GM19025 (cell line): Measurements from ENCODE around the gene MYBPH.

Source experiments
- ATAC-seq: cut with Tn5 transposase; IDR thresholded peaks from one replicate; pipeline ENCODE4 v1.9.1; 2021; ENCODE audit warnings: mild to moderate bottlenecking, low read depth, moderate library complexity; ENCODE audit not compliant: unreplicated experiment

Gene MYBPH

DNA sequence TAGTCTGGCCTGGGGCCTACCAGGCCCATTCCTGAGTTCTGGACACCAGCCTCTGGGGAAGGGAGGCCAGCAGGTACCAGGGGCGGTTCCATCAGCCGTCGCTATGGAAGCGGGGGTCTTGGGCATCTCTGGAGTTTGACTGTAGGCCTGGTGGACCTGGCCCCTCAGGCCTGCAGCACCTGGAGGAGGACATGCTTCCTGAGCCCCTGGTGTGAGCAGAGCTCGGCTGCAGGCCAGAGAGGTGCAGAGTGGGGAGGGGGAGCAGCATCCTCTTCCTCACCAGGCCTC lies 7.8 kb downstream of the MYBPH start:
- ATAC-seq = no peak

DNA sequence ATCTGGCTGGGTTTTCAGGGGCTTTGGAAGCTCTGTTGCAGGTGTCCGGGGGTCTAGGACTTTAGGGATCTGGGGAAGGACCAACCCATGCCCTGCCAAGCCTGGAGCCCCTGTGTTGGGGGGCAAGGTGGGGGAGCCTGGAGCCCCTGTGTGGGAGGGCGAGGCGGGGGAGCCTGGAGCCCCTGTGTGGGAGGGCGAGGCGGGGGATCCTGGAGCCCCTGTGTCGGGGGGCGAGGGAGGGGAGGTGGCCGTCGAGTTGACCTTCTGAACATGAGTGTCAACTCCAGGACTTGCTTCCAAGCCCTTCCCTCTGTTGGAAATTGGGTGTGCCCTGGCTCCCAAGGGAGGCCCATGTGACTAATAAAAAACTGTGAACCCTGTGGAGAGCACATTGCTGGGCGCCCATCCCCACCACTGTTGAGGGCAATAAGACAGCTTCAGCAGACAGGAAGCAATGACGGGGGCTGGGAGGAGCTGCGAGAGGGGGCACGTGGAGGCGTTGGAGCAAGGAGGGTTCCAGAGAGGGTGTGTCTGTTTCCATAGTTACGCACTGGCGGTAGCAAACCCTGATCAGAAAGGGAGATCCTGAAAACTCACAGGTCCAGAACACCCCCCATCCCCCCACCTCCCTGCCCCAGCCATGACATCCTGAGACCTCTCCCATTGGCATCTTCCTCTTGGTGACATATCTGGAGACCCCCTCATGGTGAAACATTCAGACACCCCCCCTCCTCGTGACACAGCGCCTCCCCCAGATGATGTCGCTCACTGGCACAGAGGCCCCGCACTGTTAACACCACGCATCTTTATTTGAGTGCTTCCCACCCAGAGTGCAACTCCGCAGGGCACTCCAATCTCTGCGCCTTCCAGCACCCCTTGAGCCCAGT lies 8.4 kb downstream of the MYBPH start:
- no peak for ATAC-seq

DNA sequence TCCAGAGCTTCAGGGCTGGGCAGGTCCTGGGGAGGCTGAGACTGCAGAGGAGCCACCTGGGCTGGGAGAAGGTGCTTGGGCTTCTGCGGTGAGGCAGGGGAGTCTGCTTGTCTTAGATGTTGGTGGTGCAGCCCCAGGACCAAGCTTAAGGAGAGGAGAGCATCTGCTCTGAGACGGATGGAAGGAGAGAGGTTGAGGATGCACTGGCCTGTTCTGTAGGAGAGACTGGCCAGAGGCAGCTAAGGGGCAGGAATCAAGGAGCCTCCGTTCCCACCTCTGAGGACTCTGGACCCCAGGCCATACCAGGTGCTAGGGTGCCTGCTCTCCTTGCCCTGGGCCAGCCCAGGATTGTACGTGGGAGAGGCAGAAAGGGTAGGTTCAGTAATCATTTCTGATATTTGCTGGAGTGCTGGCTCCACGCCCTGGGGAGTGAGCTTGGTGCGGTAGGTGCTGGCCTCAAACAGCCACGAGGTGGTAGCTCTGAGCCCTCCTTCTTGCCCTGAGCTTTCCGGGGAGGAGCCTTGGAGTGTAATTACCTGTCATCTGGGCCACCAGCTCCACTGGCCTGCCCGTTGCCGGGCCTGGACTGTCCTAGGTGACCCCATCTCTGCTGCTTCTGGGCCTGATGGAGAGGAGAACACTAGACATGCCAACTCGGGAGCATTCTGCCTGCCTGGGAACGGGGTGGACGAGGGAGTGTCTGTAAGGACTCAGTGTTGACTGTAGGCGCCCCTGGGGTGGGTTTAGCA lies 9.3 kb downstream of the MYBPH start:
- ATAC-seq = no peak

DNA sequence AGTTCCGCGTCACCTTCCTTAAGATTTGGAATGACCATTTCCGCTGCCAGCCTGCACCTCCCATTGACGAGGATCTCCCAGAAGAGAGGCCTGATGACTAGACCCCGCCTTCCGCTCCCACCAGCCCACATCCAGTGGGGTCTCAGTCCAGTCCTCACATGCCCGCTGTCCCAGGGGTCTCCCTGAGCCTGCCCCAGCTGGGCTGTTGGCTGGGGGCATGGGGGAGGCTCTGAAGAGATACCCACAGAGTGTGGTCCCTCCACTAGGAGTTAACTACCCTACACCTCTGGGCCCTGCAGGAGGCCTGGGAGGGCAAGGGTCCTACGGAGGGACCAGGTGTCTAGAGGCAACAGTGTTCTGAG lies 9.8 kb downstream of the MYBPH start:
- ATAC-seq = no peak

DNA sequence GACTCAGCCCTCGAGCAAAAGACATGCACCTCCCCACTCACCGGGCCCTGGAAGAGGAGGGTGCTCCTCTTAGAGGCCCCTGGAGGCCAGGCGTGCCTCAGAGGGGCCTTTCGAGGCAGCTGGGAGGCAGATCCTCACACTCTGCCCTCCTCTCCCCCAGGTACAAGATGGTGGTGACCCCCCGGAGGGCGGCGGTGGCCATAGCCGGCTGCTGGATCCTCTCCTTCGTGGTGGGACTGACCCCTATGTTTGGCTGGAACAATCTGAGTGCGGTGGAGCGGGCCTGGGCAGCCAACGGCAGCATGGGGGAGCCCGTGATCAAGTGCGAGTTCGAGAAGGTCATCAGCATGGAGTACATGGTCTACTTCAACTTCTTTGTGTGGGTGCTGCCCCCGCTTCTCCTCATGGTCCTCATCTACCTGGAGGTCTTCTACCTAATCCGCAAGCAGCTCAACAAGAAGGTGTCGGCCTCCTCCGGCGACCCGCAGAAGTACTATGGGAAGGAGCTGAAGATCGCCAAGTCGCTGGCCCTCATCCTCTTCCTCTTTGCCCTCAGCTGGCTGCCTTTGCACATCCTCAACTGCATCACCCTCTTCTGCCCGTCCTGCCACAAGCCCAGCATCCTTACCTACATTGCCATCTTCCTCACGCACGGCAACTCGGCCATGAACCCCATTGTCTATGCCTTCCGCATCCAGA lies 10.4 kb downstream of the MYBPH start:
- no peak for ATAC-seq

DNA sequence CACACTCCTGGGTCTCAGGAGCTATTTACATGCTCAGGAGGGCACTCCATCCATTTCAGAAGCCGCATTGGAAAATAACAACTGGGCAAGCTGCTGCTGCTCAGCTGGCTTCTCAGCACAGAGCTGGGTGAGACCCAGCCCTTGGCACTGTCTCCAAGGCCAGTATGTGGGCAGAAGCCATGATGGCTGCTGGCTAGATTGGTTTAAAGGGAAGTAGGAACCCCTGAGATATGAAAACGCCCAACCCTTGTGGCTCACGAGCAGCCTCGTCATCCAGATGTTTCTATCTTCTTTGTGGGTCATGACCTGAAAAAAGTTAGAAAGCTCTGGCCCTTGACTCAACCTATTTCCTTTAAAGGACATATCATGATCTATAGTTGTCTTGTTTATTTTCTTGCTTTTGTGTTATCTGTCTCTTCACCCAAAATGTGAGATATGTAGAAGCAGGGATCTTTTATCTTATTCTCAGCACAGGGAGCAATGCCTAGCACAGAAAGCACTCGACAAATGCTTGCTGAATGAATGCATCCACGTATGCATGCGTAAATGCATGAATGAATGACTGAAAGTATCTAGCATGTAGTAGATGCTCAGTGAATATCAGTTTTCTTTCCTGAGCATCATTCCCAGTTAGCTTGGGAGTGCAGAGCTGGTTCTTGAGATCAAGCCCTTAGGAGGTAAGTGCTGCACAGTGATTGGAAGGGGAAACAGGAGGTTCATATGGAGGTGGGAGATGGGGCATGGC lies 11.6 kb downstream of the MYBPH start:
- ATAC-seq = no peak

DNA sequence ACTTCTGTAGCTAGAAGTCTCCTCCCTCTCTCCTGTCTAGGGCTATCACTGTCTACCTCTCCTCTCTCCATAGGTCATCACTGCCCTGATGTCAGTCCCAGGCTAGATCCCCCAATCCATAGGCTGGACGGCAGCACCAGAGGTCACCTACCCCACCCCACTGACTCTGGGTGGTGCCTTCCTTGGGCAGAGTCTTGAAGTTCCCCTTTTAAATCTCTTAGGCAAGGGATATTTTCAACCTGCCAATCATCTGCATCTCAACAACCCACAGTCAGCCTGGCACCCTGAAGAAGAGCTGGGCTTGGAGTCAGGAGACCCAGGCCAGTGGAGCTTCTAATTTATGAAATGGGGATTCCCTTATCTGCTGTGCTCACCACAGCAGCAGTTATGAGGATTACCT lies 13.2 kb downstream of the MYBPH start:
- ATAC-seq = no peak

DNA sequence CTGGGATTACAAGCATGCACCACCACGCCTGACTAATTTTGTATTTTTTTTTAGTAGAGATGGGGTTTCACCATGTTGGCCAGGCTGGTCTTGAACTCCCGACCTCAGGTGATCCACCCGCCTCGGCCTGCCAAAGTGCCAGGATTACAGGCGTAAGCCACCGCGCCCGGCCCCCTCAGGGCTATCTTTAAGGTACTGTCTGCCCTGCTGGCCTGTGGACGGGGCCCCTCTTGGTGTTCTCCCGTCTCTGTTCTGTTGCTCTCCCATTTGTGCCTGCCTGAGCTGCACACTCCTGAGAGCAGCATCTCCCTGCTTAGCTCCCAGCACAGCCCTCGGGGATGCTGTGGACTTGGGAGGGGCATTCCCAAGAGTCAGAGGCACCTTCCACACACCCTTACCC lies 13.9 kb downstream of the MYBPH start:
- no peak for ATAC-seq

DNA sequence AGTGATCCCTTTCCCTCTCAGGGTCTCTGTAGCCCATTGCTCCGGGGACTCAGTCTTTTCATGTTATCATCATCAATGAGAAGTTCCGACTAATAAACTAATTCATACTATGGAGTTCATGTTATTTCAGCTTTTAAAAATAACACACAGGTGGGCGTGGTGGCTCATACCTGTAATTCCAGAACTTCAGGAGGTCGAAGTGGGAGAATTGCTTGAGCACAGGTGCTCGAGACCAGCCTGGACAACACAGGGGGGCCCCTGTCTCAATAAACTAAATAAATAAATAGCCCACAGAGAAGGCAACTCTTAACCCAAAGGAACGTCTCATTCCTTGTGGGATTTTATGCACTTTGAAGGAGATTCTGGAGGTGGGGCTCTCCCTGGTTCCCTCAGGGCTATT lies 14.5 kb downstream of the MYBPH start:
- no peak for ATAC-seq

DNA sequence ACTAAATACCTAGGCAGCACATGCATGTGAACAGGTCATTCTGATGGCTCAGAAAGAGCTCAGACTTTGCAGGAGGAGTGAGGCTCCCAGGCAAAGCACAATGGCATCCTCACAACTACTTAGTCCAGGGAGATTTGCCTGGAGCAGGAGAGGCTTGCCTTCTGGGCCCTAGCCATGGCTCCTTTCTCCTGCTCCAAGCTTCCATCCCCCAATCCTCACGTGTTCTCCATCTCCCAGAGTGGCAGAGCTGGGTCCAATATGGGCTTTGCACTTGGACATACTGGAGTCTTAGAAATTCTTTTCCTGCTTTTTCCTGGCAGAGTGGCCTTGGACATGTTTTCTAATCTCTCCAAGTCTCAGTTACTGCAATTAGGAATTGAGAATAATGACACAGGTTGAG lies 15.8 kb downstream of the MYBPH start:
- no peak for ATAC-seq

DNA sequence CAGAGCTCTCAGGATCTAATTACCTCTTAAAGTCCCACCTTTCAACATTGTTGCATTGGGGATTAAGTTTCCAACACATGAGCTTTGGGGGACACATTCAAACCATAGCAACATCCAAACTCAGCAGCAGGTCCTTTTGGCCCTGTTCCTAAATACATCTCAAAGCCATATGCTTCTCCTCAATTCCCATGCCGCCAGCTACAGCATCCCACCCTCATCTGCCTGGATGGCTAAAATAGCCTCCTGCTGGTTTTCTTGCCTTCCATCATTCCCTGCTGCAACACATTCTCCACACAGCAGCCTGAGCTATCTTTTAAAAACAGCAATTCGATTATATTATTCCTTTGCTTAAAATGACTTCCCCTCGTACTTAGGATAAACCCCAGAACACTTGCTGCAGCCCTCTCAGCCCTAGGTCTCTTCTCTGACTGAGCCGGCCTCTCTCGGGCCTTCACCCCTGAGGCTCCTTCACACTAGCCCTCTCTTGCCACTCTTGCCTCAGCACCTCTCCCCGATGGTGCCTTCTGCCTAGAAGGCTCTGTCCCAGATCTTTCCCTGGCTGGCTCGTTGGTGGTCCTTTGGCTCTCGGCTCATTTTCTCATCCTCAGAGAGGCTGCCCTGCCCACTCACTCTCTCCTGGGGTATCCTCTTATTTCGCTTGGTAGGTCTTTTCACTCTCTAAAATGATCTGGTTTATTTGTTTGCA lies 16.5 kb downstream of the MYBPH start:
- no peak for ATAC-seq

DNA sequence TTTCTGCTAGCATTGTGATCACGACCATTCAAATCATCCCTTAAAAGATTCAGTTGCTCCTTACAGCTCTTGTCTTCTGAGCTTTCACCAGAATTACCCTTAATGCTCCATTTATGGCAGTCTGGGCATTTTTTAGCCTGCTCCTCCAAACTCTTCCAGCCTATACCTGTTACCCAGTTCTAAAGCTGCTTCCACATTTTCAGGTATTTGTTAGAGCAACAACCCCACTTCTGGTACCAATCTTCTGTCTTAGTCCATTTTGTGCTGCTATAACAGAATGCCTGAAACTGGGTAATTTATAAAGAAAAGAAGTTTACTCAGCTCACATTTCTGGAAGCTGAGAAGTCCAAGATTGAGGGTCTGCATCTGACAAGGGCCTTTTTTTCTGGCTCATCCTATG lies 17.2 kb downstream of the MYBPH start:
- no peak for ATAC-seq

DNA sequence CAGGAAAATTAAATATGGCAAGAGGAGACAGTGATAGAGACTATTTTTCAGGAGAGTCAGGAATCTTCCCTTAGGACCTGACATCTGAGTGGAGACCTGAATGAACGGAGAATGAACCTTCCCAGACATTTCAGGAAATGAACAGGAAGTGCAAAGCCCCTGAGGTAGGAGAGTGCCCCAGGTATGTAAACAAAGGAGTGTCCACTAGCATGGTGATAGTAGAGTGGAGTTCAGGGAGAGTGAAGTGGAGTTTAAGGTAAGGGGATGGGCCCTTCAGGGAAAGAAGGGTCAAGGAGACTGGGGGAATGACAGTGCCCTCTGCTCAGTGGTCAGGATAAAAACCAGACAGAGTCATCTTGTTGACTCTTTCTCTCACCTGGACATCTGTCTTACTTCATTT lies 19.3 kb downstream of the MYBPH start:
- ATAC-seq = no peak

DNA sequence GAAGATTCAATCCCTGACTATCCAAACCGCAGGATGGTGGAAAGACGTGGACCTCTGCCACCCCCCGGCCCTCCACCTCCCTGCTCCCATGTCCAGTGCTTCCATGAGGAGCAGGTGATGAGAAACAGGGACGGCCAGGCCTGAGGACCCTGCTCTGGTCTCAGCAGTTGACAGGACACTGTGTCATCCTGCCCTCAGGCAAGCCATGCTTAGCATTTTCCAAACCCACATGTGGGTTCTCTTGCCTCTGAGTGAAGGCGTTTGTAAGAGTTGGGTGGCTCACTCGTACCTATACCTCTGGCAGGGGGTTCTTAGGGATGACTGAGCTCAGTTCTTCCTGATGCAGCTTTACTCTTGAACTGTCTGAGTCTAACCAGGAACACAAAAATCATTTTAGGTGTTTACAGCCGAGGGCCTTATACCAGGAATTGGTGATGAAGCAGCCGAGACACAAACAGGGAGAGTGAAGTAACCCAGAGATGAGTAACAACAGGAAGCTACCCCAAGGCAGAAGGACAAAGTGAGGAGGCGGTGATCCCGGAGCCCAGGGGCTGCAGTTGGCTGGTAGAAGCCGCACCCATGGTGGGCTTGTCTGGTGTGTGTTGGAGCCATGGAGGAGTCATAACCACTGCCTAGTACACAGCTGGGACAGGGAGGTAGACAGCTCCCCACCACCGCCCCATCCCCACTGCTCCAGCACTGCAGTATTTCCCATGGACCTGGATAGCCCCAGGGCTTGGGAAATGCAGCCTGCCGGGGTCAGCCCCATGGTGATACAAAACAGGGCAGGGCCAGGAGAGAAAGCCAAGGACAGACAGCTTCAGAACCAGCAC lies 21.4 kb downstream of the MYBPH start:
- no peak for ATAC-seq

DNA sequence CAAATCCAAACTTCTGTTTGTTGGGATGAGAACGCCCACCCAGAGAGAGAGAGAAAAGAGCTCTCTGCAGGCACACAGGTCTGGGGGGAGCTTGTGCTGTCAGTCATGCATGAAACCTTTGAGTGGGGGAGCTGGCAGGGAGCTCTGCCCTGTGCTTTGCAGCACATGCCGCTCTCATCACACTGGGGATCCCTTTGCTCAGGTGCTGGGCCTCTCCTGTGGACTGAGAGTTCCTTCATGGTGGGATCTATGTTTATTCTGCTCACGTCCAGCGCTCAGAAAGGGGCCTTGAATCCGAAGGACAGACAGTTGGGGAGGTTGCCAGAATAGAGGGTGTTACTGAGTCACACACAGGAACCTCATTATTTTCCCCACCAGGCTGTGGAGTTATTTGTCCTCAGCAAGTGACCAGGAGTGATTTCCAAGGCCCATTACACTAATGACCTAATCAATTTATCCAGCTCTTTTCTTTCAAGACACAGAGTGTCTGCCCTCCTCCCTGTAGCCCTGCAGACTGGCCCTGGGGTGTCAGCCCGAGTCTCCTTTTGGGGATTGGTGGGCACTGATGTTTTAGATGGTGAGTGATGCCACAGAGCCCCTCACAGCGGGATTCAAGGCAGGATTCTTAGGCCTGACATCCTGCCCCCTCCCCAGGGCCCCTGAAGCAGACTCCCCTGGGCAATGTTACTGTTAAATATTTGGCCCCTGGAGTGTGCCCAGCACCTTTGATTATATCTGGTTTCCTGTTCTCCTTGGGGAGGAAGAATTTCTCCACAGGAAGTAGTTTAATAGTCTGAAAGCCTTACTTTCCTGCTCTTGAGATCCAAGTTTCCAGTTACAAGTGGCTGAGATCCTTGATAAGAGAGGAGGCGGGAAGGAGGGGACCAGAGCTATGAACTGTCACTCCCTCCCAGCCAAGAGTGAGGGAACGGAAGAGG lies 22.3 kb downstream of the MYBPH start:
- no peak for ATAC-seq

DNA sequence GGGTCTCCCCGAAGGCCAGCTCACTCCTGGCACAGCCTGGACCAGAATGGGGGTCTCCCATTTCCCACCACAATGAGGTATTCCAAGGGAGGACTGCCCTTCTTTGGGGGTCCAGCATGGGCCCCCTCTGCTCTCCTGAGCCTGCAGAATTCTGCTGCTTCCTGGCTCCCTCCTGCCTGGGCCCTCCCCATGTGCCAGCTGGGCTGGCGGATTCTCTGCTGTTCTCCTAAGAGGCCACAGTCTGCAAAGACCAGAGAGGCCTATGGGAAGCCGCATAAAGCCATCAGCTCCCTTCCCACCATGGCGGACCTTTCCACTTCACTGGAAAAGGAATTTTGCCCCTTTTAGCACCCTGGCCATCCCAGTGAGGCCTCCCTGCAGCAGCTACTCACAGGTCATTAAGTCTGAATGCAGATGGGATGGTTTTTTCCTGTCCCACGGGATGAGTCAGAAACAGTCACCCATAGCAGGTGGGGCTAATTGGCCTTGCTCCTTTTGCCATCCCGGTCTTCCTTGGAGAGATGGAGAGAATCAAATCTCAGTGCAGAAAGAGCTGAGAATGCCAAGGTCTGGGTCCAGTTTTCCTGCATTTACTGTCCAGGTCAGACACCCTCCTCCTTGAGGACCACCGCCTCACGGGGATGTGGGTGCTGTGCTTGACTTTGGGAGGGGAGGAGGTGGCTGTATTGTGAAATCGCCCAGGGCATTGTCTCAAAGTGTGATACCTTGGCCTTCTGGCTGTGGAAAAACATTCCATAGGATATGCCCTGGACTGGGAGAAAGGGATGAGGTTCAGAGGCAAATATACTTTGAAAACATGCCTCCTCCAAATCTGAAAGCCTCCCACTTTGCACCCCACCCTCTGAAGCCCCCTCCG lies 23.2 kb downstream of the MYBPH start:
- ATAC-seq = no peak

DNA sequence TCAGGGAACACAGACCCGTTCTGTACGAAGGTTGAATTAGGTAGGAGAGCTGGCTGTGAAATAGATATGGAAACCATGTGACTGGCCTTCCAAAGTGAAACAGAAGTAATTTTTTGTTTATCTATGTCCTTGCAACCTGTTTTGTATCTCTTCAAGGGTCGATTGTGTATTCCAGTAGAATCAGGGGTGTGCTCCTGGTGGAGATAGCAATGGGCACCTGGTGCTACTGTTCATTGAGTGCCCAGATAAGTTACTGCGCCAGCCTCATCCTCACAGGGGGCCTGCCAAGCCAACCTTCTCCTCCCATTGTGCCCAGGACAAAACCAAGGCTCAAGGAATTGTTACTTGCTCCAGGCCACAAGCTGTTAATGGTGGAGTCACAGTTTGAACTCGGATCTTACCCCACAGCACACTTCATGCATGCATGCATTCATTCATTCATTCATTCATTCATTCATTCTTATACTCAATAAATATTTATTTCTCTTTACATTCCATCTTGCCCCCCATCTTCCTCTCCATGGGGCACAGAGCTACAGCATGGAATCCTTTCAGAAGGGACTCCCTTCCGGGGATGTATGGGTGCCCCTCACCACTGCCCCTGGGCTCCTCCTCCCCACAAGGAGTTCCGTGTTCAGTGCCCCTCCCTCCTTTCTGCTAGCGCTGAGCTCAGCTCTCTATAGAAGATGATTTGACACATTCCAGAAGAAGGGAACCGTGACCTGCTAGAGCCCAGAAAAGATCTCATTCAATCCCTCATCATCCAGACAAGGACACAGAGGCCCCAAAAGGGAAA lies 24.1 kb downstream of the MYBPH start:
- no peak for ATAC-seq
